HG03175 (cell line): ENCODE results near the gene MAPK1IP1L.
A peak's percentile ranks its signal among the peaks of the same experiment; 100 is the strongest.
"Not testable (repeated sequence)": the region's sequence is repeated elsewhere in the genome, so short reads cannot be mapped to it uniquely, and the experiment has no call there.

ENCODE experiments used
- ATAC-seq: cut with Tn5 transposase; IDR thresholded peaks from one replicate; pipeline ENCODE4 v1.9.1; 2021; ENCODE audit warnings: mild to moderate bottlenecking, moderate library complexity; ENCODE audit not compliant: unreplicated experiment

The MAPK1IP1L gene

GRCh38 chr14:55053500-55053899 lies 2.1 kb downstream of the MAPK1IP1L start:
- no peak for ATAC-seq

- ATAC-seq = no peak
Measured at GRCh38 chr14:55054098-55054497, 2.7 kb downstream of the MAPK1IP1L start.

- no peak for ATAC-seq
Measured at GRCh38 chr14:55057919-55058318, 6.5 kb downstream of the MAPK1IP1L start.

- no peak for ATAC-seq
Measured at GRCh38 chr14:55059333-55059732, 7.9 kb downstream of the MAPK1IP1L start.

- ATAC-seq = no peak
Measured at GRCh38 chr14:55062517-55063351, 11.3 kb downstream of the MAPK1IP1L start.

- ATAC-seq = not testable (repeated sequence)
Measured at GRCh38 chr14:55064896-55065295, 13.4 kb downstream of the MAPK1IP1L start.

DNA sequence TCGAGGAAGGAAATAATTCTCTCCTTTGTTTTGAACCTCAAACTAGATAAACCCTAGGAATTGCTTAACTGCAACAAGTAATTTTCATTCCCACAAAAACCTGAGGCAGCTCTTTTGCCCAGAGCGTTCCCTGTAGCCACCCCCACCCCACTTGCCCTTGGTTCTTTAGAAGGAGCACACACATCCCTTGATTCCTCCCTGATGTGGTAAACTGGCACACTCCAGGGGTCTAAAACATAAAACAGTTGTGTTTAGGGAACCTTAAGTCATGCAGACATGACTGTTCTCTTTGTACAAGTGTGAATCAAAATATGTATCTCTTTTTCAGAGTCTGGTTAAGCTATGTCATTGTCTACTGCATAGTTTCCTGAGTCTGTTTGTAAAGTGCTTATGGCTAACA lies 14.0 kb downstream of the MAPK1IP1L start:
- ATAC-seq = no peak

DNA sequence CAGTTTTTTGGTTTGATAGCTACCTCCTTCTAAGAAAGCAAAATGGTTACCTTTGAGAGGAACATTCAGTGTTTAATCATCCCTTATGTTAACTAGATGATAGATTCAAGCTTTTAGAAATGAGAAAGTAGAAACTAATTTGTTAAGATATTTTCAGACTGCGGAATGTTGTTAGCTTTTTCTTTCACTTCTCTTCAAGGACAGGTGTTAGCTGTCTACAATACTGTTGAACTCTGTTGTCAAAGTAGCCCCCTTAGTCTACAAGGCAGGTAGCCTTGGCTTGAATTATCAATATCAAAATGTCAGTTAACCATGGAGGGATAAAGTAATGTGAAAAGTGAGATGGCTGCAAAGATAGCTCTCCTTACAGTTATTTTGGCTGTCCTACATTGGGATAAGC lies 14.8 kb downstream of the MAPK1IP1L start:
- no peak for ATAC-seq

- ATAC-seq = no peak
Measured at GRCh38 chr14:55070981-55071411, 19.5 kb downstream of the MAPK1IP1L start.

GRCh38 chr14:55071870-55072640 lies 20.6 kb downstream of the MAPK1IP1L start:
- peak; percentile 53 for ATAC-seq

GRCh38 chr14:55073856-55074255 lies 22.4 kb downstream of the MAPK1IP1L start:
- no peak for ATAC-seq

- peak; percentile 52 for ATAC-seq
Measured at GRCh38 chr14:55074662-55075061, 23.2 kb downstream of the MAPK1IP1L start.

DNA sequence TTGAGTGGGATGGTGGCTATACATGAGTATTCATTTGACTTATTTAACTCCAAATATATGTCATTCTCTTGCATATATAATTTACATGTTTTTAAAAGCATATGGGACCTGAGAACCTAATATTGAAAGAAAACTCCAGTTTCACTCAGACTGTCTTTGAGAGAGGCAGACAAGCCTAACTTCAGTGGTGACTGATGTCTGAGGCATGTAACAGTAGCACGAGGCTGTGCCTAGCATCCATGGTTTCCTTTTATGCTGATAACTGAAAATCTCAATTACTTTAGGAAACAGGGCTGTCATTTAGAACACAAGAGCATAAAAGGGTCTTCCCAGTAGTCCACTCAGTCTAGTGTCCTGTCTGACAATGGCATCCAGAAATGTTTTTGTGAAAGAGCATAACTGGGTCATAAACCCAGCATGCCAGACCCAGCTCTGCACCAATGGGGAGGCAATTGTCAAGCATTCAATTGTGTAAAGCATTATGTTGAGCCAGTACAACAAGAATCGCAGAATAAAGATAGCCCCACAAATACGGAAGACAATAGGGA lies 24.3 kb downstream of the MAPK1IP1L start:
- no peak for ATAC-seq

GRCh38 chr14:55077170-55078151 lies 26.0 kb downstream of the MAPK1IP1L start:
- no peak for ATAC-seq

DNA sequence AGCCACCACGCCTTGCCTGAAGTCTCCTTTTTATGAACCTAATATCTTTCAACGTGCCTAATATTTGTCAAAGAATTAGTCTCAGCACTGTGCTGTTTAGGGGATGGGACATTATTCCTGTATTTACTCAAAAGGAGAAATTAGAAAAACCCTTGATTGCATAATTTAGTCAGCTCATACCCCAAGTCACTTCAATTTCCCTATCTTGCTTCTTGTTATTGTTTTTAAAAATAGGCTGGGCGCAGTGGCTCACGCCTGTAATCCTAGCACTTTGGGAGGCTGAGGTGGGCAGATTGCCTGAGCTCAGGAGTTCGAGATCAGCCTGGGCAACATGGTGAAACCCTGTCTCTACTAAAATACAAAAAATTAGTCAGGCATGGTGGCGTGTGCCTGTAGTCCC lies 28.5 kb downstream of the MAPK1IP1L start:
- not testable (repeated sequence) for ATAC-seq

GRCh38 chr14:55084401-55085059 lies 33.1 kb downstream of the MAPK1IP1L start:
- no peak for ATAC-seq

DNA sequence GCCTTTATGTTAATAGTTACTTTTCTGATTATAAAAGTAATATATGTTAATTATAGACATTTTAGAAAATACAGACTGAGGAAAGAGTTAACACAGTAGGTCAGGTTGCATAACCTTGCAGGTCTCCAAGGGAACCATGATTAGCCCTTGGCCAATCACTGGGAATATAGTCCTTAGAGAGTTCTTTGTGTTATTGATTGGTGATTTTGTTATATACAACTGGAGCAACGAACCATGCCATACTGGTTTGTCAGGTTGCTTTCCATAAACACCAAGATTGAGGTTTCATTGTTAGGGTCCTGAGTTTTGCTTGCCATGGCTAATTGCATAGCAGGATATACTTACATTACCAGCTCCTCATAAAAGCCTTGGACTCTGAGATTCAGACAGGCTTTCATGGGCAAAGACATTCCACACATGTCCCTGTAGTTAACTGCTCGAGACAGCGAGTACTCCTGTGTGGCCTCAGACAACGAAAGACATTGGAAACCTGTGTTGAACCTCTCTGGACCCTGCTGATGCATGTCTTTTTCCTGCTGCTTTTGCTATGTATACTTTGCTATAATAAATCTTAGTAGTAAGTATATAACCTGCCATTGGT lies 33.7 kb downstream of the MAPK1IP1L start:
- no peak for ATAC-seq

DNA sequence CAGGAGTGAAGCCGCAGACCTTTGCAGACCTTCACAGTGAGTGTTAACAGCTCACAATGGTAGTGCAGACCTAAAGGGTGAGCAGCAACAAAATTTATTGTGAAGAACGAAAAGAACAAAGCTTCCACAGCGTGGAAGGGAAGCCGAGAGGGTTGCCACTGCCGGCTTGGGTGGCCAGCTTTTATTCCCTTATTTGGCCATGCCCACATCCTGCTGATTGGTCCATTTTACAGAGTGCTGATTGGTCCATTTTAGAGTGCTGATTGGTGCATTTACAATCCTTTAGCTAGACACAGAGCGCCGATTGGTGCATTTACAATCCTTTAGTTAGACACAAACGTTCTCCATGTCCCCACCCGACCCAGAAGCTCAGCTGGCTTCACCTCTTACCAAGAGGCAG lies 35.5 kb downstream of the MAPK1IP1L start:
- ATAC-seq = no peak

DNA sequence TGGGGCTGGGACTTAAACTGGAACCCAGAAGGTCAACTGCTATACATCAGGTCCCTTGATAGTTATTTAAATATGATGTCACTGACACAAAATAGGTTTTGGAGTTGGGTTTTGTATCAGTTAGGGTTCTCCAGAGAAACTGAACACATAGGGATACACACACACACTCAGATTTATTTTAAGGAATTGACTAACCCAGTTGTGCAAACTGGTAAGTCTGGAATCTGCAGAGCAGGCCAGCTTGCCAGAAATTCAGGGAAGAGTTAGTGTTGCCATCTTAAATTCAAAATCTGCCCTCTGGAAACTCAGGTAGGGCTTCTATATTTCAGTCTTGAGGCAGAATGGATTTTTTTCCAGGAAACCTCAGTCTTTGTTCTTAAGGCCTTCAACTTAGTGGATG lies 36.9 kb downstream of the MAPK1IP1L start:
- ATAC-seq = no peak

DNA sequence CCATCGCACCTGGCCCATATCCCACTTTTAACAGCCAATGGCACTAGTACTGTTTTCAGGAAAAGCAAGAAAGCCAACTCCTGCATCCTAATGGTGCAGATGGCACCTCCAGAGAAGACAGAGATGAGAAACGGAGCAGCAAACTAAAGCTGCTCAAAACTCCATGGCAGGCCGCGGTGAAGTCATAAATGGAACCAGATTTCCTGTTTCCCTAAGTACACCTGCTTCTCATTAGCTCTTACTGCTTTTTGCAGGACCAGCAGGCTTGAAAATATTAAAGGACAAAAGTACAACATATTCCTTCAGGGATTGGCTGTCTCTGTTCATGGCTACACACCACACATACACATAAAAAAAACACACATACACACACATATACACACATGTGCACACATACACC lies 40.9 kb downstream of the MAPK1IP1L start:
- no peak for ATAC-seq
